Measurements from ENCODE around the gene CEACAM19. TPM values are rescaled to one million over a fixed set of nuclear protein-coding genes. Genes with fewer than 3 reads are reported as not detected.

CEACAM19 gene
- total and polyA plus RNA-seq, 2 of the 13 experiments (the other 11 are each of a cell fraction or from before 2014, with no cell fraction given): 1.3 to 4.0 TPM

GRCh38 chr19:44718441-44719261, 47.4 kb downstream of the CEACAM19 start (continued):
- peak; percentile 56; the same call in 1 of the 2 replicates for TF ChIP-seq TOPORS (CRISPR knock-in tag; IDR thresholded peaks at IDR 0.05)
- TF ChIP-seq ZNF878 (CRISPR knock-in tag; IDR thresholded peaks at IDR 0.05): 0 out of 2 replicates have a peak, but pooled peaks have one; percentile 61
- 0 out of 2 replicates have a peak, but pooled peaks have one; percentile 79 for TF ChIP-seq MED13 (CRISPR knock-in tag; IDR thresholded peaks at IDR 0.05)
- TF ChIP-seq THAP11 (CRISPR knock-in tag; IDR thresholded peaks at IDR 0.05): peak; percentile 53; the same call in 1 of the 2 replicates
- TF ChIP-seq ZNF225 (CRISPR knock-in tag; IDR thresholded peaks at IDR 0.05): 0 out of 2 replicates have a peak, but pooled peaks have one; percentile 59
- no peak for TF ChIP-seq CREB1 (IDR thresholded peaks at IDR 0.05)
- 0 out of 2 replicates have a peak, but pooled peaks have one; percentile 38 for TF ChIP-seq CREB1 (CRISPR knock-in tag; IDR thresholded peaks at IDR 0.05)
- TF ChIP-seq ZFP36 (IDR thresholded peaks at IDR 0.05; ENCODE audit: borderline replicate concordance, low read depth, low read length, partially characterized antibody): no peak
- no peak for TF ChIP-seq ZNF597 (CRISPR knock-in tag; IDR thresholded peaks at IDR 0.05)
- TF ChIP-seq ZNF816 (CRISPR knock-in tag; IDR thresholded peaks at IDR 0.05; ENCODE audit: borderline replicate concordance): no peak
- TF ChIP-seq ZSCAN29 (CRISPR knock-in tag; conservative IDR thresholded peaks at IDR 0.05): peak; percentile 74; the same call in 1 of the 2 replicates
- no peak for TF ChIP-seq IRX3 (CRISPR knock-in tag; IDR thresholded peaks at IDR 0.05; ENCODE audit: borderline replicate concordance, low read depth)
- no peak for TF ChIP-seq ZNF615 (CRISPR knock-in tag; IDR thresholded peaks at IDR 0.05; ENCODE audit: borderline replicate concordance)
- TF ChIP-seq UBTF (CRISPR knock-in tag; IDR thresholded peaks at IDR 0.05): peak; percentile 34; the same call in 1 of the 2 replicates
- TF ChIP-seq HMGA1 (CRISPR knock-in tag; conservative IDR thresholded peaks at IDR 0.05): no peak
- peak; percentile 21; the same call in 1 of the 2 replicates for TF ChIP-seq FOXJ3 (CRISPR knock-in tag; IDR thresholded peaks at IDR 0.05; ENCODE audit: borderline replicate concordance)
- TF ChIP-seq PAWR (CRISPR knock-in tag; IDR thresholded peaks at IDR 0.05; ENCODE audit: borderline replicate concordance): no peak
- no peak for TF ChIP-seq MZF1 (CRISPR knock-in tag; IDR thresholded peaks at IDR 0.05; ENCODE audit: borderline replicate concordance)
- no peak for TF ChIP-seq GLMP (CRISPR knock-in tag; IDR thresholded peaks at IDR 0.05; ENCODE audit: borderline replicate concordance)
- 0 out of 2 replicates have a peak, but pooled peaks have one; percentile 30 for TF ChIP-seq ZNF296 (CRISPR knock-in tag; conservative IDR thresholded peaks at IDR 0.05)
- TF ChIP-seq ZNF512B (CRISPR knock-in tag; IDR thresholded peaks at IDR 0.05; ENCODE audit: borderline replicate concordance): peak; percentile 89; the same call in 1 of the 2 replicates
